ENCODE measurements around the gene ACHE.

Gene ACHE

GRCh38 chr7:100897772-100898454 lies 2.2 kb upstream of the ACHE start:
- in situ Hi-C loops (cut with MboI; ENCODE audit: low sequenced_read_pairs), result loop anchor here (25.0 kb wide), 1 partner anchor 389 kb away; no protein-coding TSS in a partner anchor

GRCh38 chr7:100896732-100897608 lies 1.3 kb upstream of the ACHE start:
- in situ Hi-C loops (cut with MboI; ENCODE audit: low sequenced_read_pairs), result loop anchor here (25.0 kb wide), 1 partner anchor 390 kb away; no protein-coding TSS in a partner anchor

GRCh38 chr7:100895956-100896731 lies 456 bp upstream of the ACHE start:
- in situ Hi-C loops (cut with MboI; ENCODE audit: low sequenced_read_pairs), result loop anchor here (25.0 kb wide), 1 partner anchor 391 kb away; no protein-coding TSS in a partner anchor

- in situ Hi-C loops (cut with MboI; ENCODE audit: low sequenced_read_pairs), result loop anchor here (5.0 to 25.0 kb wide), 2 partner anchors 162 to 392 kb away; no protein-coding TSS in a partner anchor
Observed at GRCh38 chr7:100894860-100895700, 608 bp downstream of the ACHE start.

- in situ Hi-C loops (cut with MboI; ENCODE audit: low sequenced_read_pairs), result loop anchor here (5.0 to 25.0 kb wide), 2 partner anchors 163 to 393 kb away; no protein-coding TSS in a partner anchor
Observed at GRCh38 chr7:100893910-100894721, 1.6 kb downstream of the ACHE start.

GRCh38 chr7:100893318-100893895 lies 2.3 kb downstream of the ACHE start:
- in situ Hi-C loops (cut with MboI; ENCODE audit: low sequenced_read_pairs), result loop anchor here (5.0 to 25.0 kb wide), 2 partner anchors 164 to 394 kb away; no protein-coding TSS in a partner anchor

- in situ Hi-C loops (cut with MboI; ENCODE audit: low sequenced_read_pairs), result loop anchor here (5.0 to 25.0 kb wide), 2 partner anchors 165 to 395 kb away; no protein-coding TSS in a partner anchor
Observed at GRCh38 chr7:100892364-100893317, 3.0 kb downstream of the ACHE start.

- in situ Hi-C loops (cut with MboI; ENCODE audit: low sequenced_read_pairs), result loop anchor here (5.0 to 25.0 kb wide), 2 partner anchors 166 to 396 kb away; no protein-coding TSS in a partner anchor
Observed at GRCh38 chr7:100891568-100892247, 4.0 kb downstream of the ACHE start.

GRCh38 chr7:100890653-100891567 lies 4.8 kb downstream of the ACHE start:
- in situ Hi-C loops (cut with MboI; ENCODE audit: low sequenced_read_pairs), result loop anchor here (5.0 to 25.0 kb wide), 2 partner anchors 166 to 396 kb away; no protein-coding TSS in a partner anchor

GRCh38 chr7:100888988-100889750 lies 6.5 kb downstream of the ACHE start, which contains the start of gene UFSP1:
UFSP1 (minus strand) TSS chr7:100889715; CDS start chr7:100889271, 444 bp downstream.
- in situ Hi-C loops (cut with MboI; ENCODE audit: low sequenced_read_pairs), result loop anchor here (25.0 kb wide), 1 partner anchor 398 kb away; no protein-coding TSS in a partner anchor

- in situ Hi-C loops (cut with MboI; ENCODE audit: low sequenced_read_pairs), result loop anchor here (25.0 kb wide), 1 partner anchor 399 kb away; no protein-coding TSS in a partner anchor
Observed at GRCh38 chr7:100888291-100888987, 7.2 kb downstream of the ACHE start.

- in situ Hi-C loops (cut with MboI; ENCODE audit: low sequenced_read_pairs), result loop anchor here (25.0 kb wide), 1 partner anchor 400 kb away; no protein-coding TSS in a partner anchor
Observed at GRCh38 chr7:100887516-100888290, 8.0 kb downstream of the ACHE start.

- in situ Hi-C loops (cut with MboI; ENCODE audit: low sequenced_read_pairs), result loop anchor here (25.0 kb wide), 1 partner anchor 400 kb away; no protein-coding TSS in a partner anchor
Observed at GRCh38 chr7:100886936-100887515, 8.7 kb downstream of the ACHE start.

All from HL-60/S4 treated with phorbol 12-myristate 13-acetate at 8.2 ng/mL for 4 days and 3 days (cell line).